ENCODE results near the gene KCNQ4.

KCNQ4 gene

GRCh38 chr1:40806731-40807695, 23.4 kb downstream of the KCNQ4 start:
- no peak for DNase-seq (ENCODE audit: extremely low read depth, insufficient read length)
- no peak overlapping the region for H3K4me3 ChIP-seq (replicated peaks; ENCODE audit: low read depth, low read length)
- H3K27me3 ChIP-seq (replicated peaks; ENCODE audit: control insufficient read depth, insufficient read depth, low read length): no peaks in the 10 kb centered on the region
- no peak for TF ChIP-seq CTCF (IDR thresholded peaks at IDR 0.05; ENCODE audit: insufficient read depth, low read length, poor library complexity, severe bottlenecking)
- no peaks in the 10 kb centered on the region for H3K36me3 ChIP-seq (ENCODE audit: control insufficient read depth, insufficient read depth, low read length)

- no peak for TF ChIP-seq CTCF (IDR thresholded peaks at IDR 0.05; ENCODE audit: insufficient read depth, low read length, poor library complexity, severe bottlenecking)
- no peaks in the 10 kb centered on the region for H3K36me3 ChIP-seq (ENCODE audit: control insufficient read depth, insufficient read depth, low read length)
- H3K4me3 ChIP-seq (replicated peaks; ENCODE audit: low read depth, low read length): no peak overlapping the region
- H3K27me3 ChIP-seq (replicated peaks; ENCODE audit: control insufficient read depth, insufficient read depth, low read length): no peaks in the 10 kb centered on the region
- no peak for DNase-seq (ENCODE audit: extremely low read depth, insufficient read length)
These were observed 24.4 kb downstream of the KCNQ4 start for GRCh38 chr1:40808002-40808401.

GRCh38 chr1:40808444-40808843, 24.9 kb downstream of the KCNQ4 start:
- no peak overlapping the region for H3K4me3 ChIP-seq (replicated peaks; ENCODE audit: low read depth, low read length)
- TF ChIP-seq CTCF (IDR thresholded peaks at IDR 0.05; ENCODE audit: insufficient read depth, low read length, poor library complexity, severe bottlenecking): no peak
- H3K36me3 ChIP-seq (ENCODE audit: control insufficient read depth, insufficient read depth, low read length): no peaks in the 10 kb centered on the region
- DNase-seq (ENCODE audit: extremely low read depth, insufficient read length): no peak
- no peaks in the 10 kb centered on the region for H3K27me3 ChIP-seq (replicated peaks; ENCODE audit: control insufficient read depth, insufficient read depth, low read length)

- TF ChIP-seq CTCF (IDR thresholded peaks at IDR 0.05; ENCODE audit: insufficient read depth, low read length, poor library complexity, severe bottlenecking): no peak
- no peaks in the 10 kb centered on the region for H3K27me3 ChIP-seq (replicated peaks; ENCODE audit: control insufficient read depth, insufficient read depth, low read length)
- H3K36me3 ChIP-seq (ENCODE audit: control insufficient read depth, insufficient read depth, low read length): no peaks in the 10 kb centered on the region
- H3K4me3 ChIP-seq (replicated peaks; ENCODE audit: low read depth, low read length): no peak overlapping the region
- no peak for DNase-seq (ENCODE audit: extremely low read depth, insufficient read length)
These were observed 25.3 kb downstream of the KCNQ4 start for GRCh38 chr1:40808909-40809308.

GRCh38 chr1:40810927-40811326, 27.3 kb downstream of the KCNQ4 start:
- DNase-seq (ENCODE audit: extremely low read depth, insufficient read length): no peak
- Histone ChIP-seq H3K27me3 (replicated peaks; ENCODE audit: control insufficient read depth, insufficient read depth, low read length) (no peaks in the 10 kb centered on the region), H3K36me3 (ENCODE audit: control insufficient read depth, insufficient read depth, low read length) (no peaks in the 10 kb centered on the region), H3K4me3 (replicated peaks; ENCODE audit: low read depth, low read length) (no peak overlapping the region)
- TF ChIP-seq CTCF (IDR thresholded peaks at IDR 0.05; ENCODE audit: insufficient read depth, low read length, poor library complexity, severe bottlenecking): no peak

All from GM06990 (cell line).